Right lobe of liver (tissue), 4 donors: Measurements from ENCODE around the gene REPS2.

Experiments
- CTCF ChIP-seq, 4 donors: fragments of 200-600 bp in 3 of 4; fragments of 450-650 bp in 1 of 4; IDR thresholded peaks; one replicate each; pipeline versions ENCODE4 v1.5.1 to v1.8.0; 2016 to 2022; ENCODE audit warnings: antibody characterized with exemption in 4 of 4, mild to moderate bottlenecking in 2 of 4
- POLR2A ChIP-seq: fragments of 450-650 bp; IDR thresholded peaks from one replicate; pipeline ENCODE4 v1.6.1; 2017; ENCODE audit warnings: antibody characterized with exemption, mild to moderate bottlenecking
- donor health status: DM: no; HTN: no; CAD: no.
- donor health status: DM: no; HTN: no; CAD: no.
- donor health status: DM: no; HTN: yes; CAD: no.

- TF ChIP-seq CTCF (IDR thresholded peaks at IDR 0.05) = no peak
- TF ChIP-seq POLR2A = no peak
Measured at GRCh38 chrX:17086317-17086716, 139.9 kb downstream of the REPS2 start.
